HFF-Myc (cell line): ENCODE data around the gene NTSR2.

Experiments used
- DNase-seq: peaks from one replicate; pipeline ENCODE4 v3.0.0-alpha.2; 2011; ENCODE audit warnings: low read depth; ENCODE audit errors: extremely low read depth
- H3K4me3 ChIP-seq: replicated peaks from 2 replicates; pipeline ENCODE4 v1.5.1; 2011; ENCODE audit warnings: low read depth, mild to moderate bottlenecking, control low read depth, low read length
- TF ChIP-seq, protein P1 (sequence below): IDR thresholded peaks from 2 replicates; pipeline ENCODE4 v1.5.1; 2012; ENCODE audit warnings: mild to moderate bottlenecking, low read depth, low read length, control low read depth; ENCODE audit errors: missing control alignments

NTSR2 gene

GRCh38 chr2:11647834-11648600 is 22.0 kb downstream of the NTSR2 start:
- DNase-seq, result no peak
- no peak overlapping the region for H3K4me3 ChIP-seq
- TF ChIP-seq, protein P1, sequence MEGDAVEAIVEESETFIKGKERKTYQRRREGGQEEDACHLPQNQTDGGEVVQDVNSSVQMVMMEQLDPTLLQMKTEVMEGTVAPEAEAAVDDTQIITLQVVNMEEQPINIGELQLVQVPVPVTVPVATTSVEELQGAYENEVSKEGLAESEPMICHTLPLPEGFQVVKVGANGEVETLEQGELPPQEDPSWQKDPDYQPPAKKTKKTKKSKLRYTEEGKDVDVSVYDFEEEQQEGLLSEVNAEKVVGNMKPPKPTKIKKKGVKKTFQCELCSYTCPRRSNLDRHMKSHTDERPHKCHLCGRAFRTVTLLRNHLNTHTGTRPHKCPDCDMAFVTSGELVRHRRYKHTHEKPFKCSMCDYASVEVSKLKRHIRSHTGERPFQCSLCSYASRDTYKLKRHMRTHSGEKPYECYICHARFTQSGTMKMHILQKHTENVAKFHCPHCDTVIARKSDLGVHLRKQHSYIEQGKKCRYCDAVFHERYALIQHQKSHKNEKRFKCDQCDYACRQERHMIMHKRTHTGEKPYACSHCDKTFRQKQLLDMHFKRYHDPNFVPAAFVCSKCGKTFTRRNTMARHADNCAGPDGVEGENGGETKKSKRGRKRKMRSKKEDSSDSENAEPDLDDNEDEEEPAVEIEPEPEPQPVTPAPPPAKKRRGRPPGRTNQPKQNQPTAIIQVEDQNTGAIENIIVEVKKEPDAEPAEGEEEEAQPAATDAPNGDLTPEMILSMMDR, result peak; percentile 15

- TF ChIP-seq, protein P1, result no peak
- DNase-seq, result no peak
- no peak overlapping the region for H3K4me3 ChIP-seq
Measured at GRCh38 chr2:11646530-11646929, 23.5 kb downstream of the NTSR2 start.

- no peak for DNase-seq
- TF ChIP-seq, protein P1, result no peak
- no peak overlapping the region for H3K4me3 ChIP-seq
Measured at GRCh38 chr2:11644293-11644692, 25.7 kb downstream of the NTSR2 start.

DNA sequence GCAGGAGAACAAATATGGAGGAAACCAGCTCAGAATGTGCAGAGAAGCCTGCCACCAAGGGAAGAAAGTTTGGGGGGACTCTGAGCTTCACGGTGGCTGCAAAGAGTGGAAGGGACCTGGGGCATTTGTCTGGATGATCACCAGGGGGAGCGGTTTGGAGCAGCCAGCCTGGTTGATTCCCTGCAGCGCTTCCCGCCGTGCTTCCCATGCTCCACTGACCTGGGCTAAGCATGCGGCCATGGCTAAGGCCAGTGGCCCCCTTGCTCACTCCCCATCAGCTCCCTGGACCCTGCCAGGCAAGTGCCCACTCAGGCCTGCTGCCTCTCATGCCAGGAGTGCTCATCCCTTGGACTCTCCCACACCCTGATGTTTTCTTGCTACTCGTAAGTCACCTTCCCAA is 27.0 kb downstream of the NTSR2 start:
- H3K4me3 ChIP-seq, result no peak overlapping the region
- TF ChIP-seq, protein P1, result no peak
- no peak for DNase-seq

DNA sequence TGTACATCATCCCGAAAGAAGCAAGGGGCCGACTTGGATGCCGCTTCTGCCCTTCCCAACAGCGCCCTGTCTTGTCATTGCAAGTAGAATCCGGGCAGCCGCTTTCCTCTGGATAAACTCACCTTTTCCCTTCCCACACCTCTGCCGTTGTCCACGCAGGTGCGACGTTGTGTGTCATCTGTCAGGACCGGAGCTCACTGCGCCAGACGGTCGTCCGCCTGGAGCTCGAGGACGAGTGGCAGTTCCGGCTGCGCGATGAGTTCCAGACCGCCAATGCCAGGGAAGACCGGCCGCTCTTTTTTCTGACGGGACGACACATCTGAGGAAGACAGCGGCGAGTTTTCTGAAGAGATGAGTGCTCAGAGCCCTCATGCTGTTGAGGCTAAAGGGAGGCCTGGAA is 29.9 kb downstream of the NTSR2 start:
- no peak for DNase-seq
- TF ChIP-seq, protein P1, result no peak
- H3K4me3 ChIP-seq, result no peak overlapping the region

GRCh38 chr2:11639503-11639902 is 30.5 kb downstream of the NTSR2 start:
- TF ChIP-seq, protein P1, result no peak
- no peak for DNase-seq
- H3K4me3 ChIP-seq, result no peak overlapping the region

- no peak for DNase-seq
- TF ChIP-seq, protein P1, result no peak
- H3K4me3 ChIP-seq, result no peak overlapping the region
Measured at GRCh38 chr2:11637546-11637945, 32.4 kb downstream of the NTSR2 start.
